Activated T-helper 1 cell treated with anti-CD3 and anti-CD28 coated beads, Interleukin-2, amount 50 U/mL, for 16 hours (primary cell): ENCODE measurements around the gene LCTL.
"Not testable (repeated sequence)": the region's sequence is repeated elsewhere in the genome, so short reads cannot be mapped to it uniquely, and the experiment has no call there.

Experiments used
- DNase-seq, 2 donors: peaks; one replicate each; pipeline ENCODE4 v3.0.0-alpha.2; 2020; ENCODE audit warnings: low read depth in 1 of 2, low spot score in 1 of 2

LCTL gene

GRCh38 chr15:66503041-66503648 lies 62.7 kb downstream of the LCTL start:
- DNase-seq = not testable (repeated sequence)

GRCh38 chr15:66502491-66502890 lies 63.3 kb downstream of the LCTL start:
- no peak for DNase-seq

GRCh38 chr15:66500346-66500745 lies 65.5 kb downstream of the LCTL start:
- DNase-seq = not testable (repeated sequence)

- no peak for DNase-seq
Measured at GRCh38 chr15:66498501-66499386, 67.1 kb downstream of the LCTL start.
